ENCODE measurements around the gene TBRG1.

DNA sequence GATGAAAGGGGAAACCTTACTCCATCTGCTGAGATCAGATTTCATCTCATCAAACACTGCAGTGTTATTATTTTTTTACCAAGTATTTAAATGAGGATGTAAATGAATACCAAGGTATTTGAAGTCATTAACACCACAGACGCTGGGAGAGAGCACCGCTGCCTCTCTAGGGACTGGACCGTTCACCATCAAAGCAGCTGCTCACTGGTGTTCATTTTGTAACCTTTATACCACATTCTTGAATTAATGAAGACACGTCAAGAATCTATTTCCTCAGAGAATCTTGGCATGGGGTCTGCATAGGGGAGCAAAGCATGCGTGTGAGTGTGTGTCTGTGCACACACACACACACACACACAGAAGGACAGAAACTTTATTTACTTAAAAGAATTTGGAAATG, 35.2 kb downstream of the TBRG1 start:
- TF ChIP-seq, protein P1, sequence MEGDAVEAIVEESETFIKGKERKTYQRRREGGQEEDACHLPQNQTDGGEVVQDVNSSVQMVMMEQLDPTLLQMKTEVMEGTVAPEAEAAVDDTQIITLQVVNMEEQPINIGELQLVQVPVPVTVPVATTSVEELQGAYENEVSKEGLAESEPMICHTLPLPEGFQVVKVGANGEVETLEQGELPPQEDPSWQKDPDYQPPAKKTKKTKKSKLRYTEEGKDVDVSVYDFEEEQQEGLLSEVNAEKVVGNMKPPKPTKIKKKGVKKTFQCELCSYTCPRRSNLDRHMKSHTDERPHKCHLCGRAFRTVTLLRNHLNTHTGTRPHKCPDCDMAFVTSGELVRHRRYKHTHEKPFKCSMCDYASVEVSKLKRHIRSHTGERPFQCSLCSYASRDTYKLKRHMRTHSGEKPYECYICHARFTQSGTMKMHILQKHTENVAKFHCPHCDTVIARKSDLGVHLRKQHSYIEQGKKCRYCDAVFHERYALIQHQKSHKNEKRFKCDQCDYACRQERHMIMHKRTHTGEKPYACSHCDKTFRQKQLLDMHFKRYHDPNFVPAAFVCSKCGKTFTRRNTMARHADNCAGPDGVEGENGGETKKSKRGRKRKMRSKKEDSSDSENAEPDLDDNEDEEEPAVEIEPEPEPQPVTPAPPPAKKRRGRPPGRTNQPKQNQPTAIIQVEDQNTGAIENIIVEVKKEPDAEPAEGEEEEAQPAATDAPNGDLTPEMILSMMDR (IDR thresholded peaks at IDR 0.05), result no peak
- TF ChIP-seq POLR2A (IDR thresholded peaks at IDR 0.05), result no peak
